HG03354 (cell line): ENCODE results near the gene SLC17A8.

Source experiments
- ATAC-seq: cut with Tn5 transposase; IDR thresholded peaks from one replicate; pipeline ENCODE4 v1.9.1; 2021; ENCODE audit warnings: mild to moderate bottlenecking; ENCODE audit not compliant: unreplicated experiment, poor library complexity, severe bottlenecking

SLC17A8 gene

GRCh38 chr12:100365411-100365810 lies 8.5 kb downstream of the SLC17A8 start:
- no peak for ATAC-seq

GRCh38 chr12:100368066-100368465 lies 11.2 kb downstream of the SLC17A8 start:
- no peak for ATAC-seq

DNA sequence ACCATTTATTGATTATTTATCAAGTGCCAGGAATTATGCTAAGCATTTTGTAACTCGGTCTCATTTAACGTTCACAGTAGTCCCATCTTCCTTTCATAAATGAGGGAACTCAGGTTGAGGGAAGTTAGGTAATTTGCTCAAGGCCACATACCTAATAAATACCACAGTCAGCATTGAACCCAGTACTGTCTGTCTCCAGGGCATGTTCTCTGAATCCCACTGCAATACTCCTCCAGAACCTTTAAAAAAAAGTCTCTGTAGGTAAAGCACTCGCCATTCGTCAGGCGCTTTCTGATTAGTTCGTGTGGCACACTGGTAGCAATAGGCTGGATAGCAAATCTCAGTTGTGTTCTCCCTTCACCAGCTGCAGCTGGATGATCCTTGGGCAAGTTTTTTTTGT lies 14.3 kb downstream of the SLC17A8 start:
- no peak for ATAC-seq

GRCh38 chr12:100372853-100373640 lies 16.2 kb downstream of the SLC17A8 start:
- no peak for ATAC-seq

DNA sequence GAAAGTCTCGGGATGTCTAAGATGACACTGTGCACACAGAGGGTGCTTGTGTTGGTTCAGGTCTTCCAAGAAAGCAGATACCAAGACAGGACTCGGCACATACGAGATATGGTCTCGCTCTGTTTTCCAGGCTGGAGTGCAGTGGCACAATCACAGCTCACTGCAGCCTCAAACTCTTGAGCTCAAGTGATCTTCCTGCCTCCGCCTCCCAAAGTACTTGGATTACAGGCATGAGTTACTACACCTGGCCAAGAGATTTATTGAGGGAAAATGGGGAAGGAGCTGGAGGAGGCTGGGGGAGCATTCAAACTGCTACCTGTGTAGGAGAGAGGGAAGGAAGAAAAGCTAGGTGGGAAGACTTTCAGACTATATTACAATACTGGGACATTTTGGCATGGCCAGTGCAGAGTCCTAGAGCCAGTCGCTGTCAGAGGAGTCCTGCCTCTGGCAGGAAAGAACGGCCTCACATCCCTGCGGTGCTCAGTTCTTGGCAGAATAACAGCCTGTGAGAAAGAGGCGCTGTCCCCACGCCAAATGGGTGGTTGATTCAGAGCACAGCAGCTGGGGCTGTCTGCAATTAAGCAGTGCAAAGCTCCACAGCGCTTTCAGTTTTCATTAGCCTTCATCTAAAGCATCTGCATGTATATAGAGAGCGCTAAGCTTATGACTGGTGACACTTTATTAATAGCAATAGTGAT lies 18.3 kb downstream of the SLC17A8 start:
- ATAC-seq, result no peak

- ATAC-seq, result no peak
Measured at GRCh38 chr12:100376161-100376560, 19.3 kb downstream of the SLC17A8 start.

DNA sequence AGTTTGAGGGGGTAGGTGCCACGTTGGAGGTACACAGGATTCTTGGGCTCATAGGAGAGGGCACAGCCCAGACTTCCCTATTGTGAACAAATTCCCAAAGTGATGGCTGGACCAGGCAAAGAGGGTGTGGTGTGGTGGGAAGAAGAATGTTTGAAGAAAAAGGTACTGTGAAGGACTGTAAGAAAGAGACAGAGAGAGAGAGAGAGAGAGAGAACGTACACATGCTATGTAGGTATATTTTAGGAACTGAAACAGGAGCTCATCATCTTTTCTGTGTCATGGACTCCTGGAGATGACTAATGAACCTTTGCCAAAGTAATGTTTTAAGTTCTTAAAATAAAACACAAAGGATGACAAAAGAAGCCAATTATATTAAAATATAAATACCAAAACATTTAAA lies 24.5 kb downstream of the SLC17A8 start:
- ATAC-seq, result no peak

GRCh38 chr12:100382338-100382737 lies 25.5 kb downstream of the SLC17A8 start:
- no peak for ATAC-seq

DNA sequence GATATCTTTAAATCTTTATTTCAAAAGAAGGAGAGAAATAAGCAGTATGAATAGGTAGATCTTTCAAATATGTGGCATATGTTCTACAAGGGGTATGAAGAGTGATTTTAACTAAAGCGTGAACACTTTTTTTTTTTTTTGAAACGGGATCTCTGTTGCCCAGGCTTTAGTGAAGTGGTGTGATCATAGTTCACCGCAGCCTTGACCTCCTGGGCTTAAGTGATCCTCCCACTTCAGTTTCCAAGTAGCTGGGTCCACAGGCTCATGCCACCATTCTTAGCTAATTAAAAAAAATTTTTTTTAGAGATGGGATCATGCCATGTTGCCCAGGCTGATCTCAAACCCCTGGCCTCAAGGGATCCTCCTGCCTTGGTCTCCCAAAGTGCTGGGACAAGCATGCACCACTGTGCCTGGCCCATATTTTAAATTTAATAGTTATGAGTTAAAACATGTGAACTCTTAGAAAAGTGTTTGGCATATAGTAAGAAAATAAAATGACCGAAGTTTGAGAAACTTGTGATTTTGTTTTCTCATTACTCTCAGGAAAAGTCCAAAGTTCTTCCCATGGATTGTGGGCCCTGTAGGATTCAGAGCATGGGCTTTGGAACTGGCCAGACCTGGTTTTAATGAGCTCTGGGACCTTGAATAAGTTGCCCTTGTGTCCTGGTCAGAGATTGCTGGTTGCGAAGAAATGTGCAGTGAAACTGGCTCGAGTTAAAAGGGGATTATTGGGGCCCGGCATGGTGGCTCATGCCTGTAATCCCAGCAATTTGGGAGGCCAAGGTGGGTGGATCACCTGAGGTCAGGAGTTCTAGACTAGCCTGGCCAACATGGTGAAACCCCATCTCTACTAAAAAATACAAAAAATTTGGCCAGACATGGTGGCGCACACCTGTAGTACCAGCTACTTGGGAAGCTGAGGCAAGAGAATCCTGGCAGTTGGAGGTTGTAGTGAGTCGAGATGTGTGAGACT lies 27.0 kb downstream of the SLC17A8 start:
- ATAC-seq, result no peak

DNA sequence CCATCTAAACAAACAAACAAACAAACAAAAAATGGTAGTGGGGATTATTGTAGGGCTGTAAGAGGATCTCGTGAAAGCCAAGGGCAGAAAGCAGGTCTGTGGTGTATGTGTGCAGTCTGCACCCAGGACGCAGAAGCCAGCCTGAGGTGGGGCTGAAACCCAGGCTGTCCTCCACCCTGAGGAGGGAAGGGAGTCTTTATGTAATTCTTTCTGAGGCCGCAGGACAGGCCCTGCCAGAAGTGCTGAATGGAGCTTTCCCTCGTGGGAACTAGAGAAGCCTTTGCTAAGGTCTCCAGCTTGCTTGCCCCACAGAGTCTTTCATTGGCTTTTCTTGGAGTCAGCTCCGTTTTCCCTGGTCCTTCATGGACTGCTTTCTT lies 27.7 kb downstream of the SLC17A8 start:
- ATAC-seq, result no peak

GRCh38 chr12:100388382-100388781 lies 31.5 kb downstream of the SLC17A8 start:
- ATAC-seq, result no peak

DNA sequence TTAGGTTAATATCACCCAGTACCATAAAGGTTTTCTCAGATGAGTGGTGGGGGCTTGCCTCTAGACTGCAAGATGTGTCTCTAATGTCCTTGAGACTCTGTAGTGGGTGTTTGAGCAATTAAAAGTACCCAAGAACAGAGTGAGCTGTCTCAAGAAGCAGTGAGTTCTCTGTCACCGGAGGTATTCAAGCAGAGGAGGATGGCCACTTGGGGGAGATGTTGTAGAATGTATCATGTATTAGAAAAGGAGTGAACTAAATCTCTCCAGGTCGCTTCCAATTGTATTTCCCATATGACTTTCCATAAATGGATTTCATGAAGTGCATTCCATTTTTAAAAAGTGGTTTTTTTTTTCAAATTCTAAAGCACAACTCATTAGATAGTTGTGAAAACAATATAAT lies 35.0 kb downstream of the SLC17A8 start:
- no peak for ATAC-seq

DNA sequence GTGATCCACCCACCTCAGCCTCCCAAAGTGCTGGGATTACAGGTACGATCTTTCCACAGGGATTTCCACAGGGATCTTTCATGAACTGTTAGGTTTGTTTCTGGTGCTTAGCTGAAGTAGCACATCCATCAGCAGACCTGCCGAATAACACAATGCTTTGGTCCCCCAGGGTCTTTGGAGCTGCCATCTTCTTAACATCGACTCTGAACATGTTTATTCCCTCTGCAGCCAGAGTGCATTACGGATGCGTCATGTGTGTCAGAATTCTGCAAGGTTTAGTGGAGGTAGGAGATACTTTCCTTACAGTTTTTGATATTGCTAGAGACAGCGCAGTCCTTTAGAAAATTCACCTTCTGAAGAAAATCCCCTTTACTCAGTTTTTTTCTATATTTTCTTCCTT lies 36.3 kb downstream of the SLC17A8 start:
- ATAC-seq, result no peak

GRCh38 chr12:100395811-100396210 lies 38.9 kb downstream of the SLC17A8 start:
- ATAC-seq, result no peak

DNA sequence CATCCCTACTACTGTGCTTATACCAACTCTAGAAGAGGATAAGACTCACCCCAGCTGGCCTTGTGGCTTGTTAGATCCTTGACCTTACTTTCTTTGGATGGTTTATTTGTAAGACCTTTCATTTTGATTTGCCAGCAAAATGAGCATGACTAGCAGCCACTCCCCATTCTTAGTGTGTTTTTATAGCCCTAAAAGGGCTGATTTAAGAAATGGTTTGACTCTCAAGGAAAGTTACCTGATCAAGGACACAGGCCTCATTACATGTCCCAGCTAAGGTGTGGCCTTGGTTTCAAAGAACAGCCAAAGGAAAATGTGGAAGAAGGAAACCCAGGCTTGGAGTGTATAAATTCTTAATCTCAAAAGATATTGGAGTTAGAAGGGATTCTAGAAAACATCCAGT lies 41.4 kb downstream of the SLC17A8 start:
- ATAC-seq, result no peak

- no peak for ATAC-seq
Measured at GRCh38 chr12:100399095-100399494, 42.2 kb downstream of the SLC17A8 start.

- ATAC-seq, result no peak
Measured at GRCh38 chr12:100401660-100402059, 44.8 kb downstream of the SLC17A8 start.

DNA sequence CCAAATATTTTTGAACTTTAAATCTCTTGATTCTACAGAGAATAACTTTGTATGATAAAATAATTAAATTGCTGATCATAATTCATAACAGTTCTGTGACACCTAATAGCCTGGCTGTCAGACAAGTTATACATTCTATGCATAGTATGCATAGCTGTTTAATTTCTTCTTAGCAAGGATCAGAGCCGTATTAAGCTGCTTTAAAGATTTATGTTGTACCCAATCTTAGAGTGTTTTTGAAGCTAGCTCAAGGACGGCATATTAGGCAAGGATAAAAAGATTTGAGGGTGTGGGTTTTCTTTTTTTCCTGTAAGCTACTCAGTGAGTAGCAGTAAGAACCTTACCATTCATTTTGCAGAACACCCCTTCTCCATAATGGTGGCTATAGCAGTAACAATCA lies 45.9 kb downstream of the SLC17A8 start:
- no peak for ATAC-seq

- ATAC-seq, result no peak
Measured at GRCh38 chr12:100403446-100403845, 46.6 kb downstream of the SLC17A8 start.

GRCh38 chr12:100404769-100405407 lies 48.0 kb downstream of the SLC17A8 start:
- ATAC-seq, result peak; percentile 85
